ENCODE measurements around the gene GIGYF2. TPM values are rescaled to one million over a fixed set of nuclear protein-coding genes. Genes with fewer than 3 reads are reported as not detected.

The GIGYF2 gene
- total RNA-seq, 1 donor = 58.5 TPM

DNA sequence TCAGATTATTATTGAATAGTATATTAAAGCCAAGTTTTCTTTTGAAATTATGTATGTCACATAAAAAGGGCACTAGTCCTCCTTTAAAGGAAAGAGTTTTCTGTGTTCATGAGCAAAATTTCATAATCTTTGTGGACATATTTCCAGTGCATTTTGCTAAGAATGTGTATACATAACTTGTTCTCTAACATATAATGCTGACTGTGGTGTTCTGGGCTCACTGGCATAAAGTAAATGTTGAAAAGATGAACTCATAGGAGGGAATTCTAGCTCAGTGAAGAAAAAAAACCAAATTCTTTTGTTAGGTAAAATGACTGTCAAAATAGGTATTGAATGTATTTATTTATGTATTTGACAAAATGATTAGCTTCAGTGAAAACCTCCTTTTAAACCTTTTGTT, 73.1 kb downstream of the GIGYF2 start:
- H3K4me3 ChIP-seq (ENCODE audit: low read depth, low read length) = no peak overlapping the region
- no peak for DNase-seq (ENCODE audit: low read depth)
- TF ChIP-seq, protein P1, sequence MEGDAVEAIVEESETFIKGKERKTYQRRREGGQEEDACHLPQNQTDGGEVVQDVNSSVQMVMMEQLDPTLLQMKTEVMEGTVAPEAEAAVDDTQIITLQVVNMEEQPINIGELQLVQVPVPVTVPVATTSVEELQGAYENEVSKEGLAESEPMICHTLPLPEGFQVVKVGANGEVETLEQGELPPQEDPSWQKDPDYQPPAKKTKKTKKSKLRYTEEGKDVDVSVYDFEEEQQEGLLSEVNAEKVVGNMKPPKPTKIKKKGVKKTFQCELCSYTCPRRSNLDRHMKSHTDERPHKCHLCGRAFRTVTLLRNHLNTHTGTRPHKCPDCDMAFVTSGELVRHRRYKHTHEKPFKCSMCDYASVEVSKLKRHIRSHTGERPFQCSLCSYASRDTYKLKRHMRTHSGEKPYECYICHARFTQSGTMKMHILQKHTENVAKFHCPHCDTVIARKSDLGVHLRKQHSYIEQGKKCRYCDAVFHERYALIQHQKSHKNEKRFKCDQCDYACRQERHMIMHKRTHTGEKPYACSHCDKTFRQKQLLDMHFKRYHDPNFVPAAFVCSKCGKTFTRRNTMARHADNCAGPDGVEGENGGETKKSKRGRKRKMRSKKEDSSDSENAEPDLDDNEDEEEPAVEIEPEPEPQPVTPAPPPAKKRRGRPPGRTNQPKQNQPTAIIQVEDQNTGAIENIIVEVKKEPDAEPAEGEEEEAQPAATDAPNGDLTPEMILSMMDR (IDR thresholded peaks at IDR 0.05; ENCODE audit: insufficient read depth, low read length) = no peak

DNA sequence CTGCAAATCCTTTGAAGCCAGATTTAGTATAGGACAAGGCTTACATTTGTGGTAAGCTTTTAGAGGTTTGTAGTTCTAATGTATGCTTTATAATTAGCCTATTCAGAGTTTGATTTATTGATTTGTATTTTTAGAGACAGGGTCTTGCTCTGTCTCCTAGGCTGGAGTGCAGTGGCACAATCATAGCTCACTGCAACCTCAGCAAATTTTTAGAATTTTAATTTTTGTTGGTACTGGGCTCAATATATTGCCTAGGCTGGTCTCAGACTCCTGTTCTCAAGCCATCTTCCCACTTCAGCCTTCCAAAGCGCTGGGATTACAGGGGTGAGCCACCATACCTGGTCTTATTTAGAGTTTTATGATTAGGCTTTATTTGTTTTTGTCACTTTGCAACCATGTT, 74.7 kb downstream of the GIGYF2 start:
- DNase-seq (ENCODE audit: low read depth) = no peak
- H3K4me3 ChIP-seq (ENCODE audit: low read depth, low read length) = no peak overlapping the region
- TF ChIP-seq, protein P1 (IDR thresholded peaks at IDR 0.05; ENCODE audit: insufficient read depth, low read length) = no peak

DNA sequence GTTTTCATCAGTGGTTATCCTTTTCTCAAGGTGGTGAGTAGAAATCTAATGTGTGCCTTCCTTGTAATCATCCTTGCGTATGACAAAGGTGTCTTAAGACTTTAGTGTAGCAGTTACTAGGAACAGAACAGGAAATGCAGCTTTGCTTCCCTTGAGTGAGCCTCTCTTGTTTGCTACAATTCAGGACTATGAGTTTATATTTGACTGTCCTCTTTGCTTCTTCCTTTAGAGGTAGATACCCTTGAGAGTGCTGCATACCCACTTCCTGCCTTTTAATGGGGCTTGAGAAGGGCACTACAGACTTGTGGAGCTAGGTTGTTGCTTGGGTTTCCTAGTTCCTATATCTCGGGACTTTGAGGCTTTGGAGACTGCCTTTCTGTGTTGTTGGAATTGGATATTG, 75.4 kb downstream of the GIGYF2 start:
- TF ChIP-seq, protein P1 (IDR thresholded peaks at IDR 0.05; ENCODE audit: insufficient read depth, low read length) = no peak
- H3K4me3 ChIP-seq (ENCODE audit: low read depth, low read length) = no peak overlapping the region
- DNase-seq (ENCODE audit: low read depth) = no peak

DNA sequence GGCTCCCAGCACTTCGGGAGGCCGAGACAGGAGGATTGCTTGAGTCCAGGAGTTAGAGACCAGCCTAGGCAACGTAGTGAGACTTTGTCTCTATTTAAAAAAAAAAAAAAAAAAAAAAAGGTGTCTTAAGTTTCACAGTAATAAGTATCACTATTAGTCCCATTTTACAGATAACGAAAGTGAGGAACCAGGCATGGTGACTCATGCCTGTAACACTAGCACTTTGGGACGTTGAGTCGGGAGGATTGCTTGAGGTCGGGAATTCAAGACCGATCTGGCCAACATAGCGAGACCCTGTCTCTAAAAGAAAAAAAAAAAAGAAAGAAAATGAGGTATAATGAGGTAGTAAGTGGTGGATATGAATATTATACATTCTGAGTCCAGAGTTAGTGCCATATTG, 76.7 kb downstream of the GIGYF2 start:
- DNase-seq (ENCODE audit: low read depth) = no peak
- TF ChIP-seq, protein P1 (IDR thresholded peaks at IDR 0.05; ENCODE audit: insufficient read depth, low read length) = no peak
- H3K4me3 ChIP-seq (ENCODE audit: low read depth, low read length) = no peak overlapping the region

DNA sequence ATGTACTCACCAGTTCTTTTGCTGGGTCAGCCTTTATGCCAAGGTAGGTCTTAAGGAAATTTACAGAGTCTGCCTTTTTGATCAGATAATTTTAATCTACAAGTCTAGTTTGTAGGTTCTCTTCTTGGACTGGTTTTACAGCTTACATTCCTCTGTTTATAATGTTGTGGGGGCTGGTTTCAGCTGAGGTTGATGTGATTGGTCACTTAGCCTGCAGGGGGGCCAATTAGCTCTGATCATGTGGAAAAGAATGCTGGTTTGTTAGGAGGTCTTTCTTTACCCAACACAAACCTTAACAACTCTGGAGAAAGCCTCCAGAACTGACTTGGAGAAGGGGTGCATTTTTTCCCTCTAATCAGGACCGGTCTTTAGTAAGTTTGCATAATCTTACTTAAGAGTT, 79.3 kb downstream of the GIGYF2 start, which contains the start of gene KCNJ13:
KCNJ13 (minus strand) TSS at position 131 of the 400 bp plus-strand sequence. CDS start 5,203 bp downstream, outside the sequence.
- H3K4me3 ChIP-seq (ENCODE audit: low read depth, low read length) = no peak within 1 kb of the TSS
- DNase-seq (ENCODE audit: low read depth) = no peak
- TF ChIP-seq, protein P1 (IDR thresholded peaks at IDR 0.05; ENCODE audit: insufficient read depth, low read length) = no peak

DNA sequence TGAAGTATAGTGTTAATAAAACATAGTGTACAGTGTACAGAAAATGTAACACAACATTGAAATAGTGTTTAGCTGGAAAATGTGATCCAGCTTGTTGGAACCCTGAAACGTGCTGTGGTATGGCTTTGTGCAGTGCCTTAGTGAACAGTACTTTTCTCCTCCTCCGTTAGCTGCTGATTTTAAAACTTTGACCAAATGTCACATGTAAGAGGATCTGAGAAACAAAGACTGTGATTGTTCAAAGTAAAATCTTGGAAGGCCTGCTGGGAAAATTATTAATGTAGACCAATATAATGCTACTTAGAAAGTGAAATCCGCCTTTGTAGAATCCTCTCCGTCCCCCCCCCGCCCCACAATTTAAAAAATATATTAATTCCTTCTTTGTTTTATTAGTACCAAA, 80.1 kb downstream of the GIGYF2 start:
- no peak overlapping the region for H3K4me3 ChIP-seq (ENCODE audit: low read depth, low read length)
- no peak for DNase-seq (ENCODE audit: low read depth)
- TF ChIP-seq, protein P1 (IDR thresholded peaks at IDR 0.05; ENCODE audit: insufficient read depth, low read length) = no peak

DNA sequence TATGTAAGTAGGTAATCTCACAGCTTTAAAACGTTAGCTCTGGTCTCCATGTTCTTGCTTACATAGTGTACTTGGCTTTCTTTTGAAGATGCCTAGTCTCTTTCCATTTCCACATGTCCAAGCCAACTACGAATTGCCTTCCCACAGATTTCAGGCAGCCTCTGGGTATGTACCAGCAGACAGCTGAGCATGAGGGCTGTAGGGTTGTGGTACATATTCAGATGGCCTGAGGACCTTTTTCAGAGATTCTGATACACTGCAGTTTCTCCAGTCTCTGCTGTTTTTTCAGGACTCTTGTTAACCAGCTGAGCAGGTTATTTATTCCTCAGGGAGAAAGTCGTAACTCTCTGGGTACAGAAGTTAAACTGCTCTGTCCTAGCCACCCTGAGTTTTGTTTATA, 82.3 kb downstream of the GIGYF2 start:
- DNase-seq (ENCODE audit: low read depth) = no peak
- H3K4me3 ChIP-seq (ENCODE audit: low read depth, low read length) = no peak overlapping the region
- TF ChIP-seq, protein P1 (IDR thresholded peaks at IDR 0.05; ENCODE audit: insufficient read depth, low read length) = no peak
